GM21423 (cell line): ENCODE data around the gene SURF6.
"Not testable (repeated sequence)": the region's sequence is repeated elsewhere in the genome, so short reads cannot be mapped to it uniquely, and the experiment has no call there.

Experiments used
- ATAC-seq: cut with Tn5 transposase; IDR thresholded peaks from one replicate; pipeline ENCODE4 v1.9.1; 2021; ENCODE audit warnings: mild to moderate bottlenecking, moderate library complexity; ENCODE audit not compliant: unreplicated experiment

The SURF6 gene

DNA sequence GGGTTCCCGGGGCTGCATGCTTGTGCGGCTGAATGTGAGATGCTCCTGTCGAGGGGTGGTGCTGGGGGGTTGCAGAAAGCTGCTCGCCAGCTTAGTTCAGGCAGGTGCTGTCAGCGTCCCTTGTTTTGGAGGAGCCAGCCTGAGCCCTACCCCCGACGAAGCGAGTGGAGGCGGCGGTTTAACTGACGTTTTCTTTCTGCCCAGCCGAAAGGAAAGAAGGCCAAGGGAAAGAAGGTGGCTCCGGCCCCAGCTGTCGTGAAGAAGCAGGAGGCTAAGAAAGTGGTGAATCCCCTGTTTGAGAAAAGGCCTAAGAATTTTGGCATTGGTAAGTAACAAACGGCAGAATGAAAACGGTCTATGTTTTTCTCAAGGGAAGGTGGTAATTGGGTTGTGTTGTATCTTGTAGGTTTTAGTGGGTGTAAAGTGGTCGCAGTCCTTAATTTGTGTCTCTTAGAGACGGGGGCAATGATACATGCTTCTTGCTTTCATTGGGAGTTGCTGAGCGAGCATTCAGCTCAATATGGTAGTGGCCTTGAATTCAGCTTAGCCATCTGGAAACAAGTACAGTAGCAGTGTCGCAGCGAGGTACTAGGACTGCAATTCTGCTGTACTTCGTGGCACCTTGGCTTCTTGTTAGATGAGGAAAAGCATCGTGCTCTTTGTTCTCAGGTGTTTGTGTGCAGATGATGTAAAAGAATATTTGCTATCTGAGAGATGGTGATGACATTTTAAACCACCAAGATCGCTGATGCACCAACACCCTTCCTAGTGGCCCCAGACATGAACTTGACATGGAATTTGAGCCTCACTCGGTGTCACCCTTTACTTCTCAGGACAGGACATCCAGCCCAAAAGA is 13.0 kb upstream of the SURF6 start:
- ATAC-seq, result no peak

GRCh38 chr9:133347985-133348717 is 12.2 kb upstream of the SURF6 start, which contains the start of the genes MED22 and RPL7A:
TSS of gene MED22 (minus strand) at chr9:133348131. CDS start at chr9:133346662, 1,469 bp downstream.
TSS of gene RPL7A (plus strand) at chr9:133348218. CDS start at chr9:133348244, 26 bp downstream.
- peak; percentile 73 for ATAC-seq

- ATAC-seq, result peak; percentile 36
These were observed 11.6 kb upstream of the SURF6 start for GRCh38 chr9:133347515-133347984.

GRCh38 chr9:133346021-133346785 is 10.2 kb upstream of the SURF6 start:
- no peak for ATAC-seq

DNA sequence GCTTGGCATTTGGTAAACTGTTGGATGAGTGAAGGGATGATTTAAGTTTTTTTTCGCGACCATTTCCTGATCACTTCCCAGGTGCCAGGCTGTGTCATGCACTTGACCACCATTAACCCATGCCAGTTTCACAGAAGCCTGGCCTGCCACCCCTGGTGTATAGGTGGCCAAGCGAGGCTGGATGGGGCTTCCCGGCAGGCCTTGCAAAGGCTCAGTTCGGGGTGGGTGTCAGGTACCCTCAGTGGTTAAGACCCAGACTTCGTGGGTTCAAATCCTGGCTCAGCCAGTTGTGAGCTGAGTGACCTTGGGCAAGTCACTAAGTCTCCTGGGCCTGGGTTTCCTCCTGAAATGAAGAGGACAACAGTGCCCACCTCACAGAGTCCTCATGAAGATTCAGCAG is 9.6 kb upstream of the SURF6 start:
- no peak for ATAC-seq

DNA sequence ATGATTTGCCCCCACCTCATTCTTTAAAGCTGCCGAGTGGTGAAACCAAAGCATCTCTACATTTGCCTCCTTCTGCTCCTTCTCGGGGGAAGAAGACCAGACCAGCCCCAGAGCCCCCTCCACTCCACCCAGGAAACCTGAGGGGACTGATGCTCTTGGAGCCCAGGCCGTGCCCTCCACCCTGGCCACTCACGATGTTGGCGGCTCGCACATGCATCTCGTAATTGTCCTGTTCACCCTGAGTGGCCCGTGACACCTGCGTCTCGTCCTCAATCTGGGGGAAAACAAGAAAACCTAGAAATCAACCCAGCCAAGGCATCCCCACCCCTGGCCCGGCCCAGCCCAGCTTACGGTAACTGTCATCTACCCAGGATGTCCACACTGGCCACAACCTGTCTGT is 9.0 kb upstream of the SURF6 start:
- no peak for ATAC-seq

DNA sequence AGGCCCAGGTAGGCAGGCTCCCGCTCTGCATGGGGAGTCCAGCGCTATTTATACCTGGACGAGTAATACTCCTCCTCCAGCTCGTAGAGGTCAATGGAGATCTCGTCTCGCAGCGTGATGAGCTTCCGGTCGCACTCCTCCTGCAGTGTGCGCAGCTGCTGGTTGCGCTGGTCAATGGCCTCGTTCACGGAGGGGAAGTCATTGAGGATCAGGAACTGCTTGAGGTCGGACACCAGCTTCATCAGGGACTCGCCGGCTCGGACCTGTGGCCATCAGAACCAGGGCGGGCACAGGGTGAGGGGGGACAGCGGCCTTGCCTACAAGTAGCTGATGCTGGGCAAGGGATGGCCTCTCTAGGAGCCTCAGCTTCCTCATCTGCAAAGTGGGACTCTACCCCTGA is 8.1 kb upstream of the SURF6 start:
- ATAC-seq, result no peak

DNA sequence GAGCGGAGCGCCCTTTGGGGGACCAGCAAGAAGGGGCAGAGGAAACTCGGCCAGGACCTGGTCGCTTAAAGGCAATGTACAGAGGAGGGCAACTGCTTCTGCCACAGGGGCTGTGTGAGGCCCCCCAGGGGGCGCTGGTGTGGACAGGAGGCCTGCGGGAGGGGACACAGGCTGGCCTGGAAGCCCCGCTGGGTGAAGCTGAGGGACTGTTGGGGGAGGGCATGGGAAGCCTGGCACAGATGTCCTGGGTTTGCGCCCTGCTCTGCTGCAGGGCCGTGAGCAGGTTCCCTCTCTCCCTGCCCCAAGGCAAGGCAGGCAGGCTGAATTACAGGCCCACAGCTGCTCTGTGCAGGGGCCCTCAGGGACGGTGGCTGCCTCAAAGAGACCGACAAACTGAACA is 6.6 kb upstream of the SURF6 start:
- ATAC-seq, result no peak

- ATAC-seq, result no peak
These were observed 6.0 kb upstream of the SURF6 start for GRCh38 chr9:133342069-133342406.

- no peak for ATAC-seq
These were observed 5.5 kb upstream of the SURF6 start for GRCh38 chr9:133341369-133342068.

- ATAC-seq, result no peak
These were observed 4.9 kb upstream of the SURF6 start for GRCh38 chr9:133340916-133341315.

DNA sequence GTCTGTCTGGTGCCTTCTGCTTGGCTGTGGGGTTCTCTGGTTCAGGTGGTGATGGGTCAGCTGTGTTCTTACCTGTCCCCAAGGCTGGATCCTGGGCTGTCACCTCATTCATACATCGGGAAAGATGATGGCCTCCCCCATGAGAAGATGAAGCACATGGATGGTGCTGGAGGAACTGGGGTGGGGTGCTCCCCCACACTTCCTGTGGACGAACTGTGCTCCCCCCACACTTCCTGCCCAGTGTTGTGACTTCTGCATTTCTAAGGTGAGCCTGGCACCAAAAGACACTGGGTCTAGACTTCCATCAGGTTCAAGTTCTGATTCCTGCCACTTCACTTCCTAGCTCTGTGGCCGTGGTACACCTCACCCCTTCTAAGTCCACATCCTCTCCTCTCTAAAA is 4.3 kb upstream of the SURF6 start:
- no peak for ATAC-seq

- ATAC-seq, result no peak
These were observed 3.7 kb upstream of the SURF6 start for GRCh38 chr9:133339641-133340040.

DNA sequence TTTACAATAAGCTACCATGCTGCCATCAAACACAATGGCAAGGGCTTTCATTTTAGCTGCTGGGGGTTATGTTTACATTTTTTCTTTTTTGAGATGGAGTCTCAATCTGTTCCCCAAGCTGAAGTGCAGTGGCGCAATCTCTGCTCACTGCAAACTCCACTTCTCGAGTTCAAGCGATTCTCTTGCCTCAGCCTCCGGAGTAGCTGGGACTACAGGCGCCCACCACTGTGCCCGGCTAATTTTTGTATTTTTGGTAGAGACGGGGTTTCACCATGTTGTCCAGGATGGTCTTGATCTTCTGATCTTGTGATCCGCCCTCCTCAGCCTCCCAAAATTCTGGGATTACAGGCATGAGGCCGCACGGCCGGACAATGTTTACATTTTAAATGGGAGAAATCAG is 1.1 kb downstream of the SURF6 start:
- ATAC-seq, result not testable (repeated sequence)

DNA sequence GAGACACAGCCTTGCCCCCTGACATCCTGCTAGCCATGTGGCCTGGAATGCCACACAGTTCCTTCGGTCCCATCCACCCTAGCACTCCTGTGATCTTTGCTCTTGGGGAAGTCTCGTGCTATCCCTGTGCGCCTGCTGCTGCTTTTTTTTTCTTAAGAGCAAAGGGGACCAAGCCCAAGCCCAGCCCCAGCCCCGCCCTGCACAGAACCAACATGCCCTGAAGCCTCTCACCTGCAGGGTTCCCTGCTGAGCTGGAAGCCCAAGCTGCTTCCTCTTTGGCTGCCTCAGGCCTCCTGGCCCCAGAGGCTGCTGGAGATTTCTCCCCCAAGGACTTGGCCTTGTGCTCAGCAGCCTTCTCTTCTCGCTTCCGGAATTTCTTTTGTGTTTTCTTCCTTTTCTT is 1.8 kb downstream of the SURF6 start:
- ATAC-seq, result no peak

DNA sequence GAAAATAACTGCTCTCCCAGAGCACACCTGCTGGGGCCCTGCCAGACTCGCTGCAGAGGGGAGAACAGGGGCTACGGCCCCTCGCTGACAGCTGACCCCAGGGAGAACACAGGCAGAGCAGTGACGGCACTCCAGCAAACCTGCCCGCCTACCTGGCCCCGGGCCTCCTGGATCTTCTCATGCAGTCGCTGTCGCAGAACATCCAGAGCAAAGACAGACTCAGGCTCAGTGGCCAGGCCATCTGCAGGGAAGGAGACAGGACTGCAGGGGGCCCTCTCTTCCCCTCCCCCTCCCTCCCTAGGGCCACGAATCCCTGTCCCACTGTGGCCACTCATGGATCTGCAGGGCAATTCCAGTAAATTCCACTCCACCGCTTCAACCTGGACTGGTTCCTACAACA is 2.4 kb downstream of the SURF6 start:
- ATAC-seq, result no peak

DNA sequence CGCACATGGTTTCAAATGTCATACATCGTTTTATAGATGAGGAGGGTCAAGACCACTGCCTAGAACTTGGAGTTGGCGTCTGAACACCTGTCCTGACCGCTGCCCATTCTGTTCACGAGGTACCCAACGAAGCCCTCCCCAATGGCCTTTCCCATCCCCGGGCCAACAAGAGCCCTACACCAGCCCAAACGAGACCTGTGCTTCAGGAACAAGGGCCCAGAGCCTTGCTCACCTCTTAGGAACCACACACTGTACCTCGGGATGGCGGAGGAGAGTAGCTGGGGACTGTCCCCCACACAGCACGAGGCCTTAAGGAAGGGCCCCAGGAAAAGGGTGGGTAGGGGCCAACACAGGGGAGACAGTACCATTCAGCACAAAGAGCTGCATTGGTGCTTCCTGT is 3.0 kb downstream of the SURF6 start:
- ATAC-seq, result no peak

DNA sequence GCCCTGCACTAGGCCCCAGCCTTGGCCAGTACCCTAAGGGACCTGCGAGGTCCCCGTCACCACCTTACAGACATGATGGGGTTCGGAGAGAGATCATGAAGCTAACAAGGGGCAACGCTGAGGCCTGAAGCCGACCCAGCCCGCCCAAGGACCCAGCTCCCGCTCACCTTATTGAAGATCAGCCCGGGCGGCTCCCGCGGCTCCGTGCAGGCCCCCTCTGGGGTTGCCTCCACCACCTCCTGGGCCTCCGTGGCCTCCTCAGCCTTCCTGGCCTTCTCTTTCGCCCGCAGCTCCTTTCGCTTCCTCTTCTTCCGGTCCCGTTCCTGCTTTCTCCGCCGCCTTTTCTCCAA is 3.6 kb downstream of the SURF6 start:
- ATAC-seq, result no peak

DNA sequence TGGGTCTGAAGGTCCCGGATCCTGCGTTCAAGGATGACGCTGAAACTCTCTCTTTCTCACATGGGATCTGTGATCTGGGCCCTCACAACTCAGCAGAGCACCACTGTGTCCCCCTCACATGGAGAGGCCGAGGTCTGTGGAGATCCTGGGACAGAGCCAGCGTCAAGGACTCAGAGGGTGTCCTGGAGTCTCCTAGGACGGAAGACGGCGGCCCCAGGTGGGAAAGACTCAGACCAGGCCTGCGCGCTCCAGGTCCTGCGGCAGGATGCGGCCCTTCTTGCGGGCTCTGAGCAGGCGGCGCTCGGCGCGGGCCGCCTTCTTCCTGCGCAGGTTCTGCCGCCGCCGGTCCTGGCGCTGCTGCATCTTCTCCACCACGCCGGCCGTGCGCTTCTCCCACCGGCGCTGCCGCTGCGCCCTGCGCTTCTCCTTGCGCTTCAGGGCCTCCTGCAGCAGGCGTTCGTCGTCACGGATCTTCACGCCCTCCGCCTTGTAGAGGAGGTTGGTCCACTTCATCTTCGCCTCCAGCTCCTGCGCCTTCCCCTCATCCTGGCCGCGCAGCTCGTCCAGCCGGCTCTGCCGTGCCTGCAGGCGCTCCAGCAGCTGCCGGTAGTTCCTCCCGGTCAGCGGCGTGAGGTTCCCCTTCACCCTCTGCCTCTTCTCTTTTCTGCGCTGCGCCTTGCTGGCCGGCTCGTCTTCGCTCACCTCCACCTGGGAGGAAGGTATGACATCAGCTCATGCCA is 4.2 kb downstream of the SURF6 start:
- ATAC-seq, result no peak

- ATAC-seq, result no peak
These were observed 4.8 kb downstream of the SURF6 start for GRCh38 chr9:133331221-133331620.
